K562 (cell line): ENCODE measurements around the gene ABHD14A. TPM values are rescaled to one million over a fixed set of nuclear protein-coding genes. Genes with fewer than 3 reads are reported as not detected.

ENCODE experiments used
- ATAC-seq: fragments of 200-7000 bp; cut with Tn5 transposase; 3 replicates; pipeline ENCODE4 v1.9.1; 2020; ENCODE audit warnings: moderate library complexity
- BruUV-seq: library from RNA; stranded (reverse); fragments of 400-500 nt; replicated peaks from 2 replicates; lab custom pipeline; 2021; lab: Mats Ljungman, UMichigan
- CTCF ChIA-PET: fragments of 300-600 bp; formaldehyde crosslinking; extraction: SDS; loops from one replicate; lab custom pipeline; 2021; ENCODE audit warnings: low intra/inter-chr PET ratio; lab: Yijun Ruan, JAX
- POLR2A ChIA-PET: fragments of 300-600, 350-650 bp; sonication (Branson Sonifier 250); formaldehyde crosslinking; extraction: SDS; loops from one replicate; lab custom pipeline; 2021; ENCODE audit warnings: antibody characterized with exemption, inconsistent platforms; lab: Yijun Ruan, JAX
- DNase-seq, 4 experiments: peaks; one replicate each; pipeline versions ENCODE4 v3.0.0 to v3.0.0-alpha.2; 2011 to 2018; ENCODE audit warnings: low spot score in 3 of 4, mixed read lengths in 3 of 4; ENCODE audit errors: extremely low read depth in 1 of 4
- FAIRE-seq: peaks from 2 replicates; lab custom pipeline; 2011; peaks lifted over from hg19 to GRCh38; lab: Jason Lieb, UNC
- H2AFZ ChIP-seq: 2 replicates; pipeline ENCODE4 v1.6.0; 2011; ENCODE audit warnings: low read depth, low read length, control low read depth, inconsistent platforms
- H3K27ac ChIP-seq: fragments of 200-600 bp; 3 replicates; pipeline ENCODE4 v1.8.0; 2011; ENCODE audit warnings: low read depth, mild to moderate bottlenecking, control low read depth, inconsistent platforms, low read length, moderate library complexity, mixed read lengths; ENCODE audit errors: extremely low read depth
- H3K27me3 ChIP-seq, 2 experiments: fragments of 300-600 bp in 1 of 2; 2 replicates in 1 of 2; 3 replicates in 1 of 2; pipeline versions ENCODE4 v1.6.0 to v1.8.0; 2011; ENCODE audit warnings: inconsistent platforms in 2 of 2, low read length in 2 of 2, mild to moderate bottlenecking in 1 of 2, mixed read lengths in 1 of 2, moderate library complexity in 1 of 2; ENCODE audit not compliant: control insufficient read depth in 2 of 2, insufficient read depth in 2 of 2
- H3K36me3 ChIP-seq: fragments of 300-600 bp; 3 replicates; pipeline ENCODE4 v1.8.0; 2011; ENCODE audit warnings: mild to moderate bottlenecking, low read length, inconsistent platforms; ENCODE audit not compliant: control insufficient read depth, insufficient read depth
- H3K4me1 ChIP-seq, 2 experiments: fragments of 200-600 bp in 1 of 2; replicated peaks in 1 of 2; 2 replicates in 1 of 2; 3 replicates in 1 of 2; pipeline versions ENCODE4 v1.5.1 to v1.8.0; 2011; ENCODE audit warnings: inconsistent platforms in 2 of 2, low read length in 2 of 2, mild to moderate bottlenecking in 1 of 2, mixed read lengths in 1 of 2, moderate library complexity in 1 of 2; ENCODE audit not compliant: control insufficient read depth in 2 of 2, insufficient read depth in 2 of 2
- H3K4me2 ChIP-seq: 2 replicates; pipeline ENCODE4 v1.6.1; 2011; ENCODE audit warnings: low read length, control low read depth, inconsistent platforms, mixed read lengths; ENCODE audit not compliant: insufficient read depth
- H3K4me3 ChIP-seq: fragments of 200-600 bp; sonication (generic), shearing (Covaris generic); 2 replicates; pipeline ENCODE4 v1.5.1; 2016; ENCODE audit warnings: control low read depth, inconsistent platforms
- H3K79me2 ChIP-seq: fragments of 200-600 bp; 3 replicates; pipeline ENCODE4 v1.8.0; 2011; ENCODE audit warnings: low read length, inconsistent platforms; ENCODE audit not compliant: control insufficient read depth, insufficient read depth
- H3K9ac ChIP-seq, 2 experiments: 2 replicates each; pipeline versions ENCODE4 v1.6.0 to v1.6.1; 2011; ENCODE audit warnings: low read depth in 2 of 2, low read length in 2 of 2, control low read depth in 1 of 2, inconsistent platforms in 1 of 2, mild to moderate bottlenecking in 1 of 2, mixed read lengths in 1 of 2; ENCODE audit not compliant: insufficient read depth in 1 of 2
- H3K9me1 ChIP-seq: one replicate; pipeline ENCODE4 v1.6.0; 2011; ENCODE audit warnings: inconsistent platforms, mild to moderate bottlenecking, low read length, moderate library complexity; ENCODE audit not compliant: control insufficient read depth, insufficient read depth
- H3K9me3 ChIP-seq: replicated peaks from 2 replicates; pipeline ENCODE4 v1.5.1; 2011; ENCODE audit warnings: low read depth, low read length, inconsistent platforms; ENCODE audit not compliant: control insufficient read depth, insufficient read depth
- H4K20me1 ChIP-seq: replicated peaks from 2 replicates; pipeline ENCODE4 v1.6.1; 2011; ENCODE audit warnings: low read length, inconsistent platforms, mixed read lengths; ENCODE audit not compliant: control insufficient read depth, insufficient read depth
- AFF4 ChIP-seq: sonication (generic); formaldehyde crosslinking; IDR thresholded peaks from 2 replicates; pipeline ENCODE4 v1.8.0; 2023; ENCODE audit warnings: mild to moderate bottlenecking, missing genetic modification reagents
- E2F5 ChIP-seq: sonication (generic); formaldehyde crosslinking; IDR thresholded peaks from 2 replicates; pipeline ENCODE4 v1.8.0; 2022; ENCODE audit warnings: mild to moderate bottlenecking, missing genetic modification reagents
- FOXK1 ChIP-seq: sonication (generic); formaldehyde crosslinking; IDR thresholded peaks from 2 replicates; pipeline ENCODE4 v1.8.0; 2022; ENCODE audit warnings: missing genetic modification reagents, mild to moderate bottlenecking, borderline replicate concordance
- SRSF9 ChIP-seq: fragments of 200-400 bp; formaldehyde crosslinking; IDR thresholded peaks from 2 replicates; pipeline ENCODE4 v1.6.1; 2017; ENCODE audit warnings: low read depth, low read length, borderline replicate concordance
- U2AF2 ChIP-seq: fragments of 200-400 bp; formaldehyde crosslinking; optimal IDR thresholded peaks from 2 replicates; pipeline ENCODE3; 2017; ENCODE audit warnings: low read depth, mild to moderate bottlenecking, low read length
- ZNF830 ChIP-seq: fragments of 250-450 bp; sonication (Bioruptor Pico); IDR thresholded peaks from 2 replicates; pipeline ENCODE4 v1.5.0; 2021; ENCODE audit warnings: mild to moderate bottlenecking
- WGBS: fragments of 100-300 bp; shearing (Covaris generic); methylation state at CpG from one replicate; pipeline ENCODE4 v1.1.6; 2016; ENCODE audit warnings: low coverage, mixed read lengths; ENCODE audit not compliant: insufficient coverage; ENCODE audit errors: missing lambda C conversion rate; 5-methylcytosine and 5-hydroxymethylcytosine counted together
- in situ Hi-C: fragments of 300-500 bp; cut with MboI; formaldehyde crosslinking; loops from 4 replicates; pipeline ENCODE4 v1.15.0; 2018; ENCODE audit warnings: inconsistent platforms, mixed read lengths
- intact Hi-C: fragments of 100-400 bp; cut with micrococcal nuclease; formaldehyde crosslinking; loops from 2 replicates; pipeline ENCODE4 v1.14.2; 2022
- polyA plus RNA-seq, 8 experiments: library from polyadenylated mRNA; depleted of rRNA in 4 of 8; stranded (reverse) in 5 of 8; unstranded in 3 of 8; fragments of >200 nt; fragmentation: Nextera tagmentation in 2 of 8; fragmentation: Illumina TruSeq in 1 of 8; extraction: Ambion mirVana in 2 of 8; extraction: Trizol in 1 of 8; gene quantifications; 2 replicates each; pipeline versions ENCODE4 v1.2.1 to v1.2.3, GENCODE V29; 2011 to 2014; ENCODE audit warnings: inconsistent platforms in 1 of 8, missing spikeins in 1 of 8
- total RNA-seq, 7 experiments: library from RNA; depleted of rRNA in 6 of 7; stranded (reverse); fragments of >200 nt in 6 of 7; fragmentation: Illumina TruSeq in 2 of 7; extraction: Trizol in 2 of 7; gene quantifications; 2 replicates each; pipeline versions ENCODE4 v1.2.1 to v1.2.3, GENCODE V29; 2011 to 2021; ENCODE audit warnings: low replicate concordance in 1 of 7
- TF ChIP-seq, protein P1 (sequence below): sonication (generic); IDR thresholded peaks from 2 replicates; pipeline ENCODE4 v1.6.1; 2016

ABHD14A gene
- total and polyA plus RNA-seq, 9 of the 15 experiments (the other 6 are each of a cell fraction or from before 2014, with no cell fraction given) = 0.90 to 10.5 (median 8.3) TPM

DNA sequence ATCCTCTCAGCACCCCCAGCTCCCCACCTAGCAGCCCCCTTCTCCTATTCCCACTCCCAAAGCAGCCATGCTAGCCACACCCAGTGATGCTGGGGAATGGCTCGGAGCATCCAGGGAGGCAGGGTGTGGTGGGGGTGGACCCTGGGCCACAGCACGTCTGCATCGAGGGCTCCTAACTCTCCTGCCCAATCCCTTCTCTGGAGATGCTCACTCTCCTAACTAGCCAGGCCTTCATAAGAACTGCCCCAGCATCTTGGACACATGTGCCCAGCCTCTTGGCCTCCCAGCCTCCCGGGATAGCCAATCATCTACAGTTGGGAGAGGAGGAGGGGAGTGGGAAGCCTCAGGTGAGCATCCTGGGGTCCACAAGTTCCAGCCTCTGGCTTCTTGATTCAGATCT lies 10.3 kb upstream of the ABHD14A start:
- H3K9me3 ChIP-seq = no peaks in the 10 kb centered on the region
- no TSS peak for BruUV-seq
- H3K36me3 ChIP-seq = peaks cover 11% of the 10 kb centered on the region; the same call in 1 of the 3 replicates
- peaks cover 0 to 48% of the 10 kb centered on the region in 2 experiments; a peak in 3 of 5 replicates for H3K4me1 ChIP-seq
- H3K79me2 ChIP-seq = no peaks in the 10 kb centered on the region; the same call in 2 of the 3 replicates
- no peak for ATAC-seq
- no peak overlapping the region for H3K4me2 ChIP-seq
- TF ChIP-seq, protein P1, sequence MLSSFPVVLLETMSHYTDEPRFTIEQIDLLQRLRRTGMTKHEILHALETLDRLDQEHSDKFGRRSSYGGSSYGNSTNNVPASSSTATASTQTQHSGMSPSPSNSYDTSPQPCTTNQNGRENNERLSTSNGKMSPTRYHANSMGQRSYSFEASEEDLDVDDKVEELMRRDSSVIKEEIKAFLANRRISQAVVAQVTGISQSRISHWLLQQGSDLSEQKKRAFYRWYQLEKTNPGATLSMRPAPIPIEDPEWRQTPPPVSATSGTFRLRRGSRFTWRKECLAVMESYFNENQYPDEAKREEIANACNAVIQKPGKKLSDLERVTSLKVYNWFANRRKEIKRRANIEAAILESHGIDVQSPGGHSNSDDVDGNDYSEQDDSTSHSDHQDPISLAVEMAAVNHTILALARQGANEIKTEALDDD = no peak
- no peak for TF ChIP-seq E2F5 (CRISPR knock-in tag)
- TF ChIP-seq U2AF2 = no peak
- TF ChIP-seq ZNF830 (CRISPR knock-in tag) = no peak
- no peak for TF ChIP-seq SRSF9
- TF ChIP-seq FOXK1 (CRISPR knock-in tag) = no peak
- TF ChIP-seq AFF4 (CRISPR knock-in tag) = no peak
- H3K9me1 ChIP-seq = peaks cover 3% of the 10 kb centered on the region
- DNase-seq = no peak
- no peak overlapping the region for H3K4me3 ChIP-seq
- no peak overlapping the region for H3K27ac ChIP-seq
- H2AFZ ChIP-seq = no peak overlapping the region
- ChIA-PET POLR2A (interaction anchor here (0.6 to 0.7 kb wide), 2 partner anchors 10 to 27 kb away, joined by 3 to 4 read pairs; partner anchors contain the start of gene ABHD14B), CTCF (no interaction called here)
- peaks cover 0 to 17% of the 10 kb centered on the region in 2 experiments; a peak in 2 of 5 replicates for H3K27me3 ChIP-seq
- FAIRE-seq = no peak
- intact Hi-C loops = no loop called here
- in situ Hi-C loops = no loop called here
- 31% methylated on average over 3 of the region's 4 CpGs for WGBS
- 0 out of 2 replicates have a peak, but pooled peaks cover 6% of the 10 kb centered on the region for H4K20me1 ChIP-seq
- H3K9ac ChIP-seq = peak overlapping the region in 1 of 2 experiments; percentile 26; a peak in 1 of 4 replicates
